Glomerular visceral epithelial cell (primary cell): ENCODE results near the gene POLR2C.
A peak's percentile ranks its signal among the peaks of the same experiment; 100 is the strongest.
"Not testable (repeated sequence)": the region's sequence is repeated elsewhere in the genome, so short reads cannot be mapped to it uniquely, and the experiment has no call there.

Source experiments
- DNase-seq: peaks from one replicate; pipeline ENCODE4 v3.0.0-alpha.2; 2016; ENCODE audit errors: extremely low spot score

POLR2C gene

GRCh38 chr16:57462209-57462977, at the start of gene POLR2C:
Gene POLR2C (plus strand): TSS chr16:57462679. CDS start chr16:57462725, 46 bp downstream.
- DNase-seq = peak; percentile 84

- no peak for DNase-seq
Measured at GRCh38 chr16:57413301-57413730, 49.2 kb upstream of the POLR2C start.

- no peak for DNase-seq
Measured at GRCh38 chr16:57413733-57414132, 48.7 kb upstream of the POLR2C start.

- no peak for DNase-seq
Measured at GRCh38 chr16:57416084-57416483, 46.4 kb upstream of the POLR2C start.

GRCh38 chr16:57419506-57419905, 43.0 kb upstream of the POLR2C start:
- no peak for DNase-seq

GRCh38 chr16:57422026-57422944, 40.2 kb upstream of the POLR2C start:
- DNase-seq = peak; percentile 50

- no peak for DNase-seq
Measured at GRCh38 chr16:57423152-57423551, 39.3 kb upstream of the POLR2C start.

- no peak for DNase-seq
Measured at GRCh38 chr16:57424583-57424982, 37.9 kb upstream of the POLR2C start.

GRCh38 chr16:57426356-57426755, 36.1 kb upstream of the POLR2C start:
- no peak for DNase-seq

- no peak for DNase-seq
Measured at GRCh38 chr16:57427307-57427706, 35.2 kb upstream of the POLR2C start.

- DNase-seq = no peak
Measured at GRCh38 chr16:57427824-57428223, 34.7 kb upstream of the POLR2C start.

GRCh38 chr16:57430955-57431354, 31.5 kb upstream of the POLR2C start:
- no peak for DNase-seq

GRCh38 chr16:57432505-57432904, 30.0 kb upstream of the POLR2C start:
- no peak for DNase-seq

- DNase-seq = no peak
Measured at GRCh38 chr16:57432989-57433388, 29.5 kb upstream of the POLR2C start.

- DNase-seq = no peak
Measured at GRCh38 chr16:57434003-57434402, 28.5 kb upstream of the POLR2C start.

GRCh38 chr16:57435838-57436237, 26.6 kb upstream of the POLR2C start:
- DNase-seq = no peak

- not testable (repeated sequence) for DNase-seq
Measured at GRCh38 chr16:57439947-57440346, 22.5 kb upstream of the POLR2C start.

GRCh38 chr16:57440551-57440950, 21.9 kb upstream of the POLR2C start:
- DNase-seq = not testable (repeated sequence)

GRCh38 chr16:57444711-57445110, 17.8 kb upstream of the POLR2C start:
- no peak for DNase-seq

GRCh38 chr16:57445510-57445909, 17.0 kb upstream of the POLR2C start:
- no peak for DNase-seq

GRCh38 chr16:57446531-57447185, 15.8 kb upstream of the POLR2C start:
- DNase-seq = peak; percentile 13
